WTC11 (cell line): Measurements from ENCODE around the gene TMEM185A. TPM values are rescaled to one million over a fixed set of nuclear protein-coding genes. Genes with fewer than 3 reads are reported as not detected.

Experiments used
- ATAC-seq: fragments of 200-7000 bp; cut with Tn5 transposase; 2 replicates; pipeline ENCODE4 v1.10.0; 2021; ENCODE audit warnings: mild to moderate bottlenecking, moderate library complexity
- CTCF ChIA-PET: fragments of 300-600 bp; sonication (Branson Sonifier 250); formaldehyde crosslinking; loops from one replicate; lab custom pipeline; 2021; ENCODE audit warnings: antibody characterized with exemption; lab: Charles Lee
- POLR2A ChIA-PET: fragments of 350-600 bp; sonication (Branson Sonifier 250); formaldehyde crosslinking; loops from one replicate; lab custom pipeline; 2021; ENCODE audit warnings: antibody characterized with exemption; lab: Charles Lee
- DNase-seq: peaks from one replicate; pipeline ENCODE4 v3.0.0; 2021; ENCODE audit warnings: low spot score
- H3K27ac Mint-ChIP-seq: 2 replicates; pipeline ENCODE4 v1.8.0; 2021; ENCODE audit warnings: mixed read lengths
- H3K27me3 Mint-ChIP-seq: 2 replicates; pipeline ENCODE4 v1.8.0; 2021; ENCODE audit warnings: low read depth, mild to moderate bottlenecking, moderate library complexity, mixed read lengths
- H3K36me3 Mint-ChIP-seq: 2 replicates; pipeline ENCODE4 v1.8.0; 2021; ENCODE audit warnings: mixed read lengths
- H3K4me1 Mint-ChIP-seq: 2 replicates; pipeline ENCODE4 v1.8.0; 2022; ENCODE audit warnings: mixed read lengths
- H3K4me3 Mint-ChIP-seq: 2 replicates; pipeline ENCODE4 v1.8.0; 2021; ENCODE audit warnings: mild to moderate bottlenecking, moderate library complexity, mixed read lengths
- H3K9me3 Mint-ChIP-seq: 2 replicates; pipeline ENCODE4 v1.8.0; 2021; ENCODE audit warnings: mixed read lengths
- CREM ChIP-seq: sonication (generic); formaldehyde crosslinking; IDR thresholded peaks from 2 replicates; pipeline ENCODE4 v1.8.1; 2022; ENCODE audit warnings: mild to moderate bottlenecking, missing genetic modification reagents, moderate library complexity
- E2F1 ChIP-seq: sonication (generic); formaldehyde crosslinking; IDR thresholded peaks from 2 replicates; pipeline ENCODE4 v1.8.0; 2022; ENCODE audit warnings: mild to moderate bottlenecking, missing genetic modification reagents
- ESRRA ChIP-seq: sonication (generic); formaldehyde crosslinking; IDR thresholded peaks from 2 replicates; pipeline ENCODE4 v1.8.1; 2022; ENCODE audit warnings: mild to moderate bottlenecking, missing genetic modification reagents, borderline replicate concordance
- FOXK1 ChIP-seq: sonication (generic); formaldehyde crosslinking; IDR thresholded peaks from 2 replicates; pipeline ENCODE4 v1.8.0; 2022; ENCODE audit warnings: mild to moderate bottlenecking, moderate library complexity, missing genetic modification reagents
- HMGXB4 ChIP-seq: sonication (generic); formaldehyde crosslinking; IDR thresholded peaks from 2 replicates; pipeline ENCODE4 v1.8.1; 2023; ENCODE audit warnings: mild to moderate bottlenecking, moderate library complexity, missing genetic modification reagents
- JUN ChIP-seq: sonication (generic); formaldehyde crosslinking; IDR thresholded peaks from 2 replicates; pipeline ENCODE4 v1.8.0; 2023; ENCODE audit warnings: mild to moderate bottlenecking, missing genetic modification reagents
- MAX ChIP-seq: sonication (generic); formaldehyde crosslinking; IDR thresholded peaks from 2 replicates; pipeline ENCODE4 v1.8.0; 2022; ENCODE audit warnings: mild to moderate bottlenecking, missing genetic modification reagents
- MYBL2 ChIP-seq: sonication (generic); formaldehyde crosslinking; IDR thresholded peaks from 2 replicates; pipeline ENCODE4 v1.8.1; 2023; ENCODE audit warnings: mild to moderate bottlenecking, moderate library complexity, missing genetic modification reagents
- NR1H2 ChIP-seq: sonication (generic); formaldehyde crosslinking; IDR thresholded peaks from 2 replicates; pipeline ENCODE4 v1.9.0; 2021; ENCODE audit warnings: mild to moderate bottlenecking, moderate library complexity, missing genetic modification reagents
- NR3C1 ChIP-seq: sonication (generic); formaldehyde crosslinking; conservative IDR thresholded peaks from 2 replicates; pipeline ENCODE4 v1.8.1; 2023; ENCODE audit warnings: low read depth, mild to moderate bottlenecking, missing genetic modification reagents
- OVOL2 ChIP-seq: fragments of 250-450 bp; sonication (Bioruptor Pico); IDR thresholded peaks from 2 replicates; pipeline ENCODE4 v1.9.0; 2021; ENCODE audit warnings: mild to moderate bottlenecking, borderline replicate concordance
- RELA ChIP-seq: sonication (generic); formaldehyde crosslinking; IDR thresholded peaks from 2 replicates; pipeline ENCODE4 v1.8.1; 2022; ENCODE audit warnings: missing genetic modification reagents, mild to moderate bottlenecking, borderline replicate concordance
- TEAD1 ChIP-seq: sonication (generic); formaldehyde crosslinking; IDR thresholded peaks from 2 replicates; pipeline ENCODE4 v1.8.0; 2022; ENCODE audit warnings: mild to moderate bottlenecking, missing genetic modification reagents
- TEAD4 ChIP-seq: sonication (generic); formaldehyde crosslinking; IDR thresholded peaks from 2 replicates; pipeline ENCODE4 v1.8.0; 2022; ENCODE audit warnings: mild to moderate bottlenecking, missing genetic modification reagents
- ZNF512 ChIP-seq: sonication (generic); formaldehyde crosslinking; IDR thresholded peaks from 2 replicates; pipeline ENCODE4 v1.8.1; 2022; ENCODE audit warnings: missing genetic modification reagents, borderline replicate concordance
- total RNA-seq: library from RNA; stranded (reverse); gene quantifications from 3 replicates; pipeline ENCODE4 v1.2.3, GENCODE V29; 2021
- TF ChIP-seq, protein P1 (sequence below): sonication (generic); formaldehyde crosslinking; conservative IDR thresholded peaks from 2 replicates; pipeline ENCODE4 v1.8.1; 2022; ENCODE audit warnings: mild to moderate bottlenecking, missing genetic modification reagents
- TF ChIP-seq, protein P2 (sequence below): fragments of 250-450 bp; sonication (Bioruptor Pico); IDR thresholded peaks from 2 replicates; pipeline ENCODE4 v1.9.0; 2021; ENCODE audit warnings: mild to moderate bottlenecking
- TF ChIP-seq, protein P3 (sequence below): fragments of 250-450 bp; sonication (Bioruptor Pico); conservative IDR thresholded peaks from 2 replicates; pipeline ENCODE4 v1.9.0; 2021; ENCODE audit warnings: mild to moderate bottlenecking
- TF ChIP-seq, protein P4 (sequence below): sonication (generic); formaldehyde crosslinking; IDR thresholded peaks from 2 replicates; pipeline ENCODE4 v1.8.1; 2023; ENCODE audit warnings: mild to moderate bottlenecking, missing genetic modification reagents

TMEM185A gene
- total RNA-seq, 1 experiment from 2014 or later: 20.2 TPM

DNA sequence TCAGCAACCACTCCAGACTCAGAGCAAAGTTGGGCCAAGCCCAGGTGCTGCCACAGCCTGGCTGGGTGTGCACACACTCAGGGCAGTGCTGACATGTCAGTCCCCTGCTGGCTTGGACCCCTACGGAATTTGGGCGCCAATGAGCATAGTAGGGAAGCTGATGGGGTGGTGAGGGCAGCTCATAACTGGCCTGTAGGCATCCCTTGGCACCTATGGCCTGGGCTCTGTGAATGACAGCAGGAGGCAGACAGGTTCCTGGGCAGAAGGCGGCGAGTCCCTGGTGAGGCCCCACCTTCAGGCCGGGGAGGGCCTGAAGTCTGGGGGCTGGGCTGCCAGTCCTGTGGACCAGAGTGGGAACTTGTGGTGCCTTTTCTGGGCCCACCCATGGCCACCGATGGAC is 15.9 kb upstream of the TMEM185A start:
- Mint-ChIP-seq H3K27ac (no peak overlapping the region), H3K4me1 (no peaks in the 10 kb centered on the region), H3K9me3 (0 out of 2 replicates have a peak, but pooled peaks cover 4% of the 10 kb centered on the region), H3K36me3 (no peaks in the 10 kb centered on the region), H3K27me3 (peaks cover 5% of the 10 kb centered on the region; the same call in 1 of the 2 replicates), H3K4me3 (no peak overlapping the region)
- ATAC-seq (no peak), DNase-seq (no peak)
- TF ChIP-seq RELA (CRISPR knock-in tag) (no peak), OVOL2 (CRISPR knock-in tag) (no peak), TEAD1 (CRISPR knock-in tag) (no peak), ESRRA (CRISPR knock-in tag) (no peak), CREM (CRISPR knock-in tag) (no peak), HMGXB4 (CRISPR knock-in tag) (no peak), FOXK1 (CRISPR knock-in tag) (no peak), JUN (CRISPR knock-in tag) (no peak), MAX (no peak), ZNF512 (CRISPR knock-in tag) (no peak), MYBL2 (no peak), TEAD4 (CRISPR knock-in tag) (no peak), NR1H2 (no peak), NR3C1 (CRISPR knock-in tag) (no peak)
- TF ChIP-seq, protein P1, sequence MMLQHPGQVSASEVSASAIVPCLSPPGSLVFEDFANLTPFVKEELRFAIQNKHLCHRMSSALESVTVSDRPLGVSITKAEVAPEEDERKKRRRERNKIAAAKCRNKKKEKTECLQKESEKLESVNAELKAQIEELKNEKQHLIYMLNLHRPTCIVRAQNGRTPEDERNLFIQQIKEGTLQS (CRISPR knock-in tag): no peak
- TF ChIP-seq, protein P2, sequence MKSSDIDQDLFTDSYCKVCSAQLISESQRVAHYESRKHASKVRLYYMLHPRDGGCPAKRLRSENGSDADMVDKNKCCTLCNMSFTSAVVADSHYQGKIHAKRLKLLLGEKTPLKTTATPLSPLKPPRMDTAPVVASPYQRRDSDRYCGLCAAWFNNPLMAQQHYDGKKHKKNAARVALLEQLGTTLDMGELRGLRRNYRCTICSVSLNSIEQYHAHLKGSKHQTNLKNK (CRISPR knock-in tag): no peak
- TF ChIP-seq, protein P3, sequence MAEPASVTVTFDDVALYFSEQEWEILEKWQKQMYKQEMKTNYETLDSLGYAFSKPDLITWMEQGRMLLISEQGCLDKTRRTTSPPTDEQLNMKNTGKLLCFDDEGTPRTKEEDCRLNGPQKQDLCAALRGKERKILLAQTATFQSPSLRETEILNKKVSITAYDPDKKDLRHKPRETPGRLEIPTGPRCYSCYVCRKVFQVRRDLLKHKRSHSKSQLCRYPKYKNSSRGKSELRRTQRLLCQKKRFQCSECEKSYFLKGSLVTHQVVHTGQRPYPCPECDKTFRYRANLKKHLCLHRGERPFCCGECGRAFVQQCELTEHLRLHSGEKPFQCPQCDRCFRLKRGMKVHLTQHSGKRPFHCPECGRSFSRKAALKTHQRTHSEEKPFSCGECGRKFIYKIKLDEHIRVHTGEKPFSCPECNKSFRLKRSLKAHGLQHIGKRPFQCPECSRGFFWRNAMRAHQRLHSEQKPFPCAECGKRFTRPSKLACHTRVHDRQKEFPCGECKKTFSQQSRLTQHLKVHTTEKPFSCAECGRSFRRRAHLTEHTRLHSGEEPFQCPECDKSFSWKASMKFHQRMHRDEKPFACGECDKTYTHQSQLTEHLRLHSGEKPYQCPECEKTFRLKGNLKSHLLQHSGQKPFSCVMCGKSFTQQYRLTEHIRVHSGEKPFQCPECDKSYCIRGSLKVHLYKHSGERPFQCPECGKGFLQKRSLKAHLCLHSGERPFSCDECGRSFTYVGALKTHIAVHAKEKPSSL (CRISPR knock-in tag): no peak
- TF ChIP-seq, protein P4, sequence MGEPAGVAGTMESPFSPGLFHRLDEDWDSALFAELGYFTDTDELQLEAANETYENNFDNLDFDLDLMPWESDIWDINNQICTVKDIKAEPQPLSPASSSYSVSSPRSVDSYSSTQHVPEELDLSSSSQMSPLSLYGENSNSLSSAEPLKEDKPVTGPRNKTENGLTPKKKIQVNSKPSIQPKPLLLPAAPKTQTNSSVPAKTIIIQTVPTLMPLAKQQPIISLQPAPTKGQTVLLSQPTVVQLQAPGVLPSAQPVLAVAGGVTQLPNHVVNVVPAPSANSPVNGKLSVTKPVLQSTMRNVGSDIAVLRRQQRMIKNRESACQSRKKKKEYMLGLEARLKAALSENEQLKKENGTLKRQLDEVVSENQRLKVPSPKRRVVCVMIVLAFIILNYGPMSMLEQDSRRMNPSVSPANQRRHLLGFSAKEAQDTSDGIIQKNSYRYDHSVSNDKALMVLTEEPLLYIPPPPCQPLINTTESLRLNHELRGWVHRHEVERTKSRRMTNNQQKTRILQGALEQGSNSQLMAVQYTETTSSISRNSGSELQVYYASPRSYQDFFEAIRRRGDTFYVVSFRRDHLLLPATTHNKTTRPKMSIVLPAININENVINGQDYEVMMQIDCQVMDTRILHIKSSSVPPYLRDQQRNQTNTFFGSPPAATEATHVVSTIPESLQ (CRISPR knock-in tag): no peak
- CTCF ChIA-PET: no interaction called here
- POLR2A ChIA-PET: no interaction called here

GRCh38 chrX:149643496-149643895 is 11.9 kb upstream of the TMEM185A start:
- Mint-ChIP-seq H3K4me3 (no peak overlapping the region), H3K9me3 (no peaks in the 10 kb centered on the region), H3K27ac (no peak overlapping the region), H3K4me1 (no peaks in the 10 kb centered on the region), H3K36me3 (no peaks in the 10 kb centered on the region), H3K27me3 (peaks cover 8% of the 10 kb centered on the region; the same call in 1 of the 2 replicates)
- TF ChIP-seq E2F1 (CRISPR knock-in tag): no peak
- CTCF ChIA-PET: no interaction called here
- DNase-seq (no peak), ATAC-seq (no peak)
- POLR2A ChIA-PET: no interaction called here
